Peyer's patch (tissue), 4 donors: ENCODE data around the gene TRAPPC4. TPM values are rescaled to one million over a fixed set of nuclear protein-coding genes. Genes with fewer than 3 reads are reported as not detected.
"Not testable (repeated sequence)": the region's sequence is repeated elsewhere in the genome, so short reads cannot be mapped to it uniquely, and the experiment has no call there.

Source experiments
- DNase-seq, 3 donors: peaks; one replicate each; pipeline ENCODE4 v3.0.0-alpha.2; 2017 to 2019
- H3K27ac ChIP-seq, 4 donors: fragments of 200-600 bp; sonication (generic); one replicate each; pipeline ENCODE4 v1.5.1; 2016 to 2019
- H3K27me3 ChIP-seq, 2 donors: fragments of 200-600 bp; sonication (generic); one replicate each; pipeline ENCODE4 v1.5.1; 2019
- H3K36me3 ChIP-seq, 3 donors: fragments of 200-600 bp; sonication (generic); one replicate each; pipeline ENCODE4 v1.5.1; 2016 to 2019
- H3K4me1 ChIP-seq, 4 donors: fragments of 200-600 bp; sonication (generic); one replicate each; pipeline ENCODE4 v1.5.1; 2016 to 2019
- H3K4me3 ChIP-seq, 4 donors: fragments of 200-600 bp; sonication (generic); 1 replicate in 3 of 4; 2 replicates in 1 of 4; pipeline ENCODE4 v1.5.1; 2016 to 2019; ENCODE audit warnings: mild to moderate bottlenecking in 1 of 4
- H3K9me3 ChIP-seq, 4 donors: fragments of 200-600 bp; sonication (generic); one replicate each; pipeline ENCODE4 v1.5.1; 2016 to 2019; ENCODE audit warnings: mild to moderate bottlenecking in 1 of 4
- CTCF ChIP-seq, 6 experiments: fragments of 450-650 bp in 4 of 6; fragments of 200-600 bp in 2 of 6; sonication (generic) in 1 of 6; IDR thresholded peaks; one replicate each; pipeline ENCODE4 v1.5.1; 2017 to 2019; ENCODE audit warnings: antibody characterized with exemption in 6 of 6, mild to moderate bottlenecking in 3 of 6, moderate library complexity in 1 of 6
- POLR2A ChIP-seq, 2 donors: fragments of 450-650 bp; IDR thresholded peaks; one replicate each; pipeline ENCODE4 v1.5.1; 2017; ENCODE audit warnings: antibody characterized with exemption in 2 of 2, mild to moderate bottlenecking in 2 of 2, moderate library complexity in 2 of 2
- total RNA-seq, 4 donors: library from RNA; depleted of rRNA; stranded (reverse); fragments of >200 nt; gene quantifications; one replicate each; pipeline ENCODE4 v1.1.0, GENCODE V29; 2016

The TRAPPC4 gene
- total RNA-seq, 4 donors from 2014 or later: 52.8 to 104 (median 77.8) TPM

DNA sequence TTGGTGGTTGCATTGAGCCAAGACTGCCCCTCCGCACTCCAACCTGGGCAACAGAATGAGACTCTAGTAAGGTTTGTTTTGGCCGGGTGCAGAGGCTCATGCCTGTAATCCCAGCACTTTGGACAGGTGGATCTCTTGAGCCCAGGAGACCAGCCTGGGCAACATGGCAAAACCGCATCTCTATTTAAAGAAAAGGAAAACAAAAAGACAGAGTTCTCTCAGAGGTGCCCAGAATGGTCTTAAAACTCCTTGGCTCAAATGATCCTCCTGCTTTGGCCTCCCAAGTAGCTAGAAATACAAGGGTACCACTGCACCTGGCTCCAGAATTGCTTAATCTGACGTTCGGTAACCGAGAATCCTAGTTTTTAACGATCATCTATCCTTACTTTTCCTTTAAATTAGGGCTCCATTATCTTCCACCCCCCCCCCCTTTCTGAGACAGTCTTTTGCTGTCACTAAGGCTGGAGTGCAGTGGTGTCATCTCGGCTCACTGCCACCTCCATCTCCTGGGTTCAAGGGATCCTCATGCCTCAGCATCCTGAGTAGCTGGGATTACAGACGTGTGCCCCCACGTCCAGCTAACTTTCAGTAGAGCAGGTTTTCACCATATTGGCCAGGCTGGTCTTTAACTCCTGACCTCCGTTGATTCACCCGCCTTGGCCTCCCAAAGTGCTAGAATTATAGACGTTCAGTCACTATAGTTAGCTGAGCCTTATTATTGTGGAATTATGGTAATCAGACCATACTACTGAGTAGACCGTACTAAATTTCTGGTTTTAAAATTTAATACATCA lies 2.2 kb upstream of the TRAPPC4 start:
- Histone ChIP-seq H3K27ac (no peak overlapping the region), H3K27me3 (no peaks in the 10 kb centered on the region), H3K4me1 (peaks cover 0 to 43% (median 16%) of the 10 kb centered on the region in 4 donors), H3K4me3 (peak overlapping the region in 2 of 4 donors; percentile 87 to 95), H3K36me3 (peaks cover 0 to 50% (median 7%) of the 10 kb centered on the region in 3 donors), H3K9me3 (no peaks in the 10 kb centered on the region)
- no peak for TF ChIP-seq POLR2A (IDR thresholded peaks at IDR 0.05)
- no peak for TF ChIP-seq CTCF (IDR thresholded peaks at IDR 0.05)
- no peak for DNase-seq

DNA sequence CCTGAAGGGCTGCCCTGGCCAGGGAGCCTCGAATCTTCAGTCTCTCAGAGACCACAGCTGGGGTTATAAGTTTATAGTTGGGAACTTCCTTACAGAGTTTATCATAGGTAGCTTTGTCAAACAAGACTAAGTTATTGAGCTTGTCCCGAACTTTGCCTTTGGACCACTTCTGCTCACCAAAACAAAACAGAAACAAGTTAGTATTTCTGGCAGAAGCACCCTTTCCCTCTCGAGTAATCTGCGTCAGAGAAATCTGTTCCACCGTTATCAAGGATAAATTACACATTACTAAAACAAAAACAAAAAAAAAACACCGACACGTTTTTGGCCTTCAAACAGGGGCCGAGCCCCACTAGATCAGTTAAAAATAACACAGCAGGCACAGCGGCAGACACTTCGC lies 1.2 kb upstream of the TRAPPC4 start:
- Histone ChIP-seq H3K36me3 (peaks cover 0 to 48% (median 7%) of the 10 kb centered on the region in 3 donors), H3K27ac (peak overlapping the region; percentile 89 to 99 (median 97)), H3K4me3 (peak overlapping the region; percentile 66 to 95 (median 80)), H3K4me1 (peaks cover 0 to 52% (median 18%) of the 10 kb centered on the region in 4 donors)
- not testable (repeated sequence) for H3K27me3 ChIP-seq, DNase-seq, H3K9me3 ChIP-seq

GRCh38 chr11:119019996-119020395 lies 1.4 kb downstream of the TRAPPC4 start:
- Histone ChIP-seq H3K4me1 (peaks cover 0 to 73% (median 18%) of the 10 kb centered on the region in 4 donors), H3K27ac (peak overlapping the region in 2 of 4 donors; percentile 97 to 99), H3K4me3 (peak overlapping the region in 2 of 4 donors; percentile 87 to 95), H3K9me3 (no peaks in the 10 kb centered on the region), H3K36me3 (peaks cover 0 to 50% (median 4%) of the 10 kb centered on the region in 3 donors), H3K27me3 (no peaks in the 10 kb centered on the region)
- TF ChIP-seq CTCF (IDR thresholded peaks at IDR 0.05) (no peak), POLR2A (IDR thresholded peaks at IDR 0.05) (no peak)
- DNase-seq: no peak

GRCh38 chr11:119021631-119022030 lies 3.1 kb downstream of the TRAPPC4 start:
- Histone ChIP-seq H3K36me3 (peaks cover 0 to 47% (median 0%) of the 10 kb centered on the region in 3 donors), H3K27ac (peak overlapping the region in 2 of 4 donors; percentile 46 to 77), H3K9me3 (no peaks in the 10 kb centered on the region), H3K27me3 (no peaks in the 10 kb centered on the region), H3K4me1 (peaks cover 0 to 75% (median 17%) of the 10 kb centered on the region in 4 donors), H3K4me3 (no peak overlapping the region)
- TF ChIP-seq POLR2A (IDR thresholded peaks at IDR 0.05) (no peak), CTCF (IDR thresholded peaks at IDR 0.05) (no peak)
- no peak for DNase-seq

DNA sequence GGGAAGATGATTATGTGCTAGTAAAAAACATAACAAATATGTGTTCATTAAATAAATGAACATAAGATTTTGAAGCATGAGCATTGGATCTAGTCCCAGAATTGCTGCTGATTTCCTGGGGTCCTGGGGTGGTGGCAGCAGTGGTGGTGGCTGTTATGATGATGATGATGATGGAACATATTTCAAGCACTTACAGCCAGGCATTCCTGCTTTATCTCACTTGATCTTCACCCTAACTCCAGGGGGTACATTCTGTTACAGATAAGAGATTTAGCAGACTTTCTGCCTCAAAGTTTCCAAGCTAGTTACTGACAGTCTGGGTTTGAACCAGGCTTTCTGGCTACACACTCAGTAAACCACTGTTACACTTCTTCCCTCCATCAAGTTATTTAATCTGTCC lies 5.2 kb downstream of the TRAPPC4 start:
- Histone ChIP-seq H3K4me3 (no peak overlapping the region), H3K9me3 (no peaks in the 10 kb centered on the region), H3K27ac (peak overlapping the region in 2 of 4 donors; percentile 76 to 88), H3K36me3 (peaks cover 0 to 50% (median 0%) of the 10 kb centered on the region in 3 donors), H3K4me1 (peaks cover 0 to 75% (median 14%) of the 10 kb centered on the region in 4 donors), H3K27me3 (no peaks in the 10 kb centered on the region)
- DNase-seq: no peak
- no peak for TF ChIP-seq POLR2A (IDR thresholded peaks at IDR 0.05)
- no peak for TF ChIP-seq CTCF (IDR thresholded peaks at IDR 0.05)

GRCh38 chr11:119024430-119025098 lies 6.0 kb downstream of the TRAPPC4 start:
- Histone ChIP-seq H3K4me3 (peak overlapping the region in 2 of 4 donors; percentile 75 to 81), H3K27me3 (no peaks in the 10 kb centered on the region), H3K27ac (peak overlapping the region in 2 of 4 donors; percentile 76 to 88), H3K36me3 (peaks cover 0 to 50% (median 0%) of the 10 kb centered on the region in 3 donors), H3K4me1 (peaks cover 0 to 77% (median 12%) of the 10 kb centered on the region in 4 donors), H3K9me3 (no peaks in the 10 kb centered on the region)
- DNase-seq: no peak
- no peak for TF ChIP-seq POLR2A (IDR thresholded peaks at IDR 0.05)
- TF ChIP-seq CTCF (IDR thresholded peaks at IDR 0.05): no peak
